Esophagus muscularis mucosa (tissue), 4 donors: ENCODE measurements around the gene ADGRG4. TPM values are rescaled to one million over a fixed set of nuclear protein-coding genes. Genes with fewer than 3 reads are reported as not detected.

Source experiments
- DNase-seq: peaks from one replicate; pipeline ENCODE4 v3.0.0-alpha.2; 2017; ENCODE audit errors: extremely low spot score
- H3K27ac ChIP-seq, 4 donors: fragments of 200-600 bp; sonication (generic); replicated peaks in 1 of 4; 1 replicate in 3 of 4; 2 replicates in 1 of 4; pipeline ENCODE4 v1.5.1; 2016 to 2019; ENCODE audit warnings: mild to moderate bottlenecking in 1 of 4
- H3K27me3 ChIP-seq, 4 donors: fragments of 200-600 bp; sonication (generic); one replicate each; pipeline versions ENCODE4 v1.5.1 to v1.6.0; 2016 to 2019
- H3K36me3 ChIP-seq, 4 donors: fragments of 200-600 bp; sonication (generic); one replicate each; pipeline ENCODE4 v1.5.1; 2016 to 2019
- H3K4me1 ChIP-seq, 4 donors: fragments of 200-600 bp; sonication (generic); one replicate each; pipeline ENCODE4 v1.5.1; 2016 to 2019
- H3K4me3 ChIP-seq, 4 donors: fragments of 200-600 bp; sonication (generic); 1 replicate in 2 of 4; 2 replicates in 2 of 4; pipeline ENCODE4 v1.5.1; 2016 to 2019; ENCODE audit warnings: mild to moderate bottlenecking in 4 of 4, moderate library complexity in 1 of 4
- H3K9me3 ChIP-seq, 4 donors: fragments of 200-600 bp; sonication (generic); 1 replicate in 3 of 4; 2 replicates in 1 of 4; pipeline ENCODE4 v1.5.1; 2016 to 2019
- EP300 ChIP-seq: sonication (generic); formaldehyde crosslinking; IDR thresholded peaks from one replicate; pipeline ENCODE4 v1.6.1; 2017; ENCODE audit warnings: antibody characterized with exemption
- POLR2A ChIP-seq: fragments of 450-650 bp; IDR thresholded peaks from one replicate; pipeline ENCODE4 v1.6.1; 2017; ENCODE audit warnings: antibody characterized with exemption, moderate library complexity, mild to moderate bottlenecking, low read depth
- POLR2AphosphoS5 ChIP-seq, 2 donors: sonication (generic); formaldehyde crosslinking; IDR thresholded peaks; one replicate each; pipeline ENCODE4 v1.6.1; 2017; ENCODE audit warnings: antibody characterized with exemption in 2 of 2
- WGBS: methylation state at CpG from one replicate; pipeline ENCODE4 v1.1.5; 2018; 5-methylcytosine and 5-hydroxymethylcytosine counted together
- intact Hi-C: fragments of 100-400 bp; cut with DNase I; formaldehyde crosslinking; loops from one replicate; pipeline ENCODE4 v1.15.1; 2023
- total RNA-seq, 4 donors: library from RNA; depleted of rRNA; stranded (reverse); fragments of >200 nt; gene quantifications; one replicate each; pipeline versions ENCODE4 v1.1.0 to v1.2.1, GENCODE V29; 2016
- TF ChIP-seq, protein P1 (sequence below), 3 experiments: fragments of 200-600 bp in 2 of 3; fragments of 450-650 bp in 1 of 3; sonication (generic) in 2 of 3; IDR thresholded peaks; one replicate each; pipeline ENCODE4 v1.5.1; 2017 to 2019; ENCODE audit warnings: antibody characterized with exemption in 3 of 3, mild to moderate bottlenecking in 2 of 3, moderate library complexity in 1 of 3

Gene ADGRG4
- total RNA-seq, 4 donors from 2014 or later = under 0.01 to 0.17 (median 0.06) TPM; not detected in 1

DNA sequence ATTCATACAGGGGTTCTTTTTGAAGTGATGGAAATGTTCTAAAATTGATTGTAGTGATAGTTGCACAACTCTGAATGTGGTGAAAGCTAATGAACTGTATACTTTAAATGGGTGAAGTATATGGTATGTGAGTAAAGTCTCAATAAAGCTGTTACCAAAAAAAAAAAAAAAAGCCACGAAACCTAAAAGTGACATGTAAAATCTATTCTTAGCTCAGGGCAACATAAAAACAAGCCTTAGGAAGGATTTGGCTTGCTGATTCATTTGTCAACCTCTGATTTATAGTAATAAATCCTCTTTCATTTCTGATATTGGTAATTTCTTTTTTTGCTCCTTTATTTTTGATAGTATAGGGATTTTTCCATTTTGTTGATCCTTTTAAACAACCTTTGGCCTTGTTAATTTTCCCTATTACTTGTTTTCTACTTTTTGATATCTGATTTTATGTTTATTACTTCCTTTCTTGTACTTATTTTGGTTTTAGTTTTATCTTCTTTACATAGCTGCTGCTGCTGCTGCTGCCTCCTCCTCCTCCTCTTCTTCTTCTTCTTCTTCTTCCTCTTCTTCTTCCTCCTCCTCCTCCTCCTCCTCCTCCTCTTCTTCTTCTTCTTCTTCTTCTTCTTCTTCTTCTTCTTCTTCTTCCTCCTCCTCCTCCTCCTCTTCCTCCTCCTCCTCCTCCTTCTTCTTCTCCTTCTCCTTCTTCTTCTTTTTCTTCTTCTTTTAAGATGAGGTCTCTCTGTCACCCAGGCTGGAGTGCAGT is 79.4 kb downstream of the ADGRG4 start:
- Histone ChIP-seq H3K36me3 (no peaks in the 10 kb centered on the region), H3K9me3 (peaks cover 0 to 8% (median 0%) of the 10 kb centered on the region in 4 donors), H3K4me3 (no peak overlapping the region), H3K27me3 (peaks cover 0 to 4% (median 0%) of the 10 kb centered on the region in 4 donors), H3K4me1 (no peaks in the 10 kb centered on the region), H3K27ac (no peak overlapping the region)
- WGBS = 68% methylated on average over 1 of the region's 1 CpG
- TF ChIP-seq POLR2AphosphoS5 (IDR thresholded peaks at IDR 0.05) (no peak), EP300 (no peak), POLR2A (no peak)
- TF ChIP-seq, protein P1, sequence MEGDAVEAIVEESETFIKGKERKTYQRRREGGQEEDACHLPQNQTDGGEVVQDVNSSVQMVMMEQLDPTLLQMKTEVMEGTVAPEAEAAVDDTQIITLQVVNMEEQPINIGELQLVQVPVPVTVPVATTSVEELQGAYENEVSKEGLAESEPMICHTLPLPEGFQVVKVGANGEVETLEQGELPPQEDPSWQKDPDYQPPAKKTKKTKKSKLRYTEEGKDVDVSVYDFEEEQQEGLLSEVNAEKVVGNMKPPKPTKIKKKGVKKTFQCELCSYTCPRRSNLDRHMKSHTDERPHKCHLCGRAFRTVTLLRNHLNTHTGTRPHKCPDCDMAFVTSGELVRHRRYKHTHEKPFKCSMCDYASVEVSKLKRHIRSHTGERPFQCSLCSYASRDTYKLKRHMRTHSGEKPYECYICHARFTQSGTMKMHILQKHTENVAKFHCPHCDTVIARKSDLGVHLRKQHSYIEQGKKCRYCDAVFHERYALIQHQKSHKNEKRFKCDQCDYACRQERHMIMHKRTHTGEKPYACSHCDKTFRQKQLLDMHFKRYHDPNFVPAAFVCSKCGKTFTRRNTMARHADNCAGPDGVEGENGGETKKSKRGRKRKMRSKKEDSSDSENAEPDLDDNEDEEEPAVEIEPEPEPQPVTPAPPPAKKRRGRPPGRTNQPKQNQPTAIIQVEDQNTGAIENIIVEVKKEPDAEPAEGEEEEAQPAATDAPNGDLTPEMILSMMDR (IDR thresholded peaks at IDR 0.05) = no peak
- no peak for DNase-seq
- intact Hi-C loops = no loop called here

- WGBS = 47% methylated on average over 1 of the region's 1 CpG
- Histone ChIP-seq H3K4me3 (no peak overlapping the region), H3K27me3 (peaks cover 0 to 4% (median 0%) of the 10 kb centered on the region in 4 donors), H3K4me1 (no peaks in the 10 kb centered on the region), H3K36me3 (no peaks in the 10 kb centered on the region), H3K9me3 (no peaks in the 10 kb centered on the region), H3K27ac (no peak overlapping the region)
- TF ChIP-seq EP300 (no peak), POLR2AphosphoS5 (IDR thresholded peaks at IDR 0.05) (no peak), POLR2A (no peak)
- TF ChIP-seq, protein P1 (IDR thresholded peaks at IDR 0.05) = no peak
- DNase-seq = no peak
- intact Hi-C loops = no loop called here
These were observed 85.4 kb downstream of the ADGRG4 start for GRCh38 chrX:136386173-136386572.

- H3K36me3 ChIP-seq = no peaks in the 10 kb centered on the region
- no peak for TF ChIP-seq POLR2AphosphoS5 (IDR thresholded peaks at IDR 0.05)
- TF ChIP-seq, protein P1 (IDR thresholded peaks at IDR 0.05) = no peak
- no peak for TF ChIP-seq EP300
- no peak for TF ChIP-seq POLR2A
- 78% methylated on average over 2 of the region's 2 CpGs for WGBS
These were observed 86.1 kb downstream of the ADGRG4 start for GRCh38 chrX:136386826-136387225.

GRCh38 chrX:136387951-136388502 is 87.3 kb downstream of the ADGRG4 start:
- TF ChIP-seq, protein P1 (IDR thresholded peaks at IDR 0.05) = no peak
- TF ChIP-seq POLR2AphosphoS5 (IDR thresholded peaks at IDR 0.05) = no peak
- TF ChIP-seq POLR2A = no peak
- no peak for TF ChIP-seq EP300
- Histone ChIP-seq H3K4me1 (no peaks in the 10 kb centered on the region), H3K27me3 (no peaks in the 10 kb centered on the region), H3K36me3 (no peaks in the 10 kb centered on the region), H3K27ac (no peak overlapping the region), H3K4me3 (no peak overlapping the region), H3K9me3 (no peaks in the 10 kb centered on the region)
- DNase-seq = no peak
- 56% methylated on average over 3 of the region's 3 CpGs for WGBS
- intact Hi-C loops = no loop called here

More at GRCh38 chrX:136386826-136387225, 86.1 kb downstream of the ADGRG4 start:
- no peaks in the 10 kb centered on the region for H3K9me3 ChIP-seq
- intact Hi-C loops = no loop called here
- peaks cover 0 to 4% (median 0%) of the 10 kb centered on the region in 4 donors for H3K27me3 ChIP-seq
- H3K4me1 ChIP-seq = no peaks in the 10 kb centered on the region
- H3K27ac ChIP-seq = no peak overlapping the region
- DNase-seq = no peak
- no peak overlapping the region for H3K4me3 ChIP-seq
